Stimulated activated CD4-positive, alpha-beta T cell treated with anti-CD3 and anti-CD28 coated beads, TNF-alpha, amount 100 ng/mL, for 4 hours (primary cell): ENCODE data around the gene KIAA1217.
"Not testable (repeated sequence)": the region's sequence is repeated elsewhere in the genome, so short reads cannot be mapped to it uniquely, and the experiment has no call there.

Experiments used
- DNase-seq, 3 experiments: peaks; one replicate each; pipeline ENCODE4 v3.0.0-alpha.2; 2020; ENCODE audit warnings: low read depth in 3 of 3

KIAA1217 gene

DNA sequence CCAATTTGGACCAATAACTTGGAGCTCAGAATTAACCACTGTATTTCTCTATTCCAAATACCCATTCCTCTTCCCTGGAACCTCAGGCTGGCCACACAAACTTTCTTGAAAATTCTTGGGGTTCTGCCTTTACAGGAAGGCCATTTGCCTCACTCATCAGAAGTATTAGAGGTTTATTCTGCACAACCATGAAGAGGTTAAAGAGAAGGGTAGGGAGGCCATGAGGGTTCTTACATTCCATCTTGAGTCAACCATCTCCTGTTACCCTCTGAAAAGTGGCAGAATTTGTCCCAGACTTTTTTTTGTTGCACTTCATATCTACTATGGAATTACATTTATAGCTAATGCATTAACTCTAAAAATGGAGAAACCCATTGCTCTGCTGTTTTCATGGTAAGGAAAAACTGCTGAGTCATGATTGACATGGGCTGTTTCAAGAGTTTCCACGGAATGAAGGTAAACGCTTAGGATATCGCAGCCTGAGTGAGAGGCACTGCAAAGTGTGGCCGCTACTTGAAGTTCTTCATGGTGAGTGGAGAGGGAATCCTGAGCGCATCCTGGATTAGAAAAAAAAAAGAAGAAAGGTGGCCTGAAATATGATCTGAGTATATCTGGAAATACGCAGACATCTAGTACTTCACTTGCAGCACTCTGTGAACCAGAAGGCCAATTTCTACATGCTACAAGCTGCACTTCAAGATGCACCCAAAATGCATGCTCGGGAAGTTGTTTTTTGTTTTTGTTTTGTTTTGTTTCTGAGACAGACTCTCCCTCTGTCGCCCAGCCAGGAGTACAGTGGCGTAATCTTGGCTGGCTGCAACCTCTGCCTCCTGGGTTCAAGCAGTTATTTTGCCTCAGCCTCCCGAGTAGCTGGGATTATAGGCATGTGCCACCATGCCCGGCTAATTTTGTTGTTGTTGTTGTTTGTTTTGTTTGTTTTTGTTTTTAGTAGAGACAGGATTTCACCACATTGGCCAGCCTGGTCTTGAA is 83.7 kb downstream of the KIAA1217 start:
- no peak for DNase-seq

GRCh38 chr10:24299578-24300260 is 90.8 kb downstream of the KIAA1217 start:
- no peak for DNase-seq

DNA sequence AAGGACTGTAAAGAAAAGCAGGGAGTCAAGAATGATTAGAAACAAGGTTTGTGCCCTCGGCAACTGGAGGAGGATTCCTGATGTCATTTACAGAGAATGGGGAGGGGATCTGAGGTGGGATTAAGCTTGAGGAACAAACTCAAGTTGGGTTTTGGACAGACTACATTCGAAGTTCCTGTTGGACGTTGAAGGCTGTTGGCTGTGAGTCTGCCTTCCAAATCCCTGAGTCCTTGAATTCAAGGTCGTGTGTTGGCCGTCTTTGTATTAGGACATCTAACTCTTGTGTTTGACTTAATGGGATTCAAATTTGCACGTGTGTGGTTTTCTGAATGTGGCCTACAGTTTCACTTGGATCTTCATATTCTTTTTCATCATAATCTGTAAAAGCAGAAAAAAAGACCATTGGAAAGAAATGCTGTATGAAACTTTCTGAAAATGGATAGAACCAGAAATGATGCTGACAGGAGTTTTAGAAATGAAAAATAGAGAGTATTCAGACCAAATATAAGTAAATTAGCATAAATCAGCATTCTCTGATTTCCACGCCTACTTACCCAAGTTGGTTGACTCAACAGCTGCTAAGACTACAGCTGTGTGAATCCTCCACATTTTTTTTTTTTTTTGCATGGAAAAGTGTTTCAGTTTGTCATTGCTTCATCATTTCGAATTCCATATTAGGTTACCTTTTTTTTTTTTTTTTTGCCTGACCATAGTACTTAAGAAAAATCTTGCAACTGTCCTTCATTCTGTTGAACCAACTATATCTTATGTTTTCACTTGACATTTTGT is 94.8 kb downstream of the KIAA1217 start:
- DNase-seq, result no peak

DNA sequence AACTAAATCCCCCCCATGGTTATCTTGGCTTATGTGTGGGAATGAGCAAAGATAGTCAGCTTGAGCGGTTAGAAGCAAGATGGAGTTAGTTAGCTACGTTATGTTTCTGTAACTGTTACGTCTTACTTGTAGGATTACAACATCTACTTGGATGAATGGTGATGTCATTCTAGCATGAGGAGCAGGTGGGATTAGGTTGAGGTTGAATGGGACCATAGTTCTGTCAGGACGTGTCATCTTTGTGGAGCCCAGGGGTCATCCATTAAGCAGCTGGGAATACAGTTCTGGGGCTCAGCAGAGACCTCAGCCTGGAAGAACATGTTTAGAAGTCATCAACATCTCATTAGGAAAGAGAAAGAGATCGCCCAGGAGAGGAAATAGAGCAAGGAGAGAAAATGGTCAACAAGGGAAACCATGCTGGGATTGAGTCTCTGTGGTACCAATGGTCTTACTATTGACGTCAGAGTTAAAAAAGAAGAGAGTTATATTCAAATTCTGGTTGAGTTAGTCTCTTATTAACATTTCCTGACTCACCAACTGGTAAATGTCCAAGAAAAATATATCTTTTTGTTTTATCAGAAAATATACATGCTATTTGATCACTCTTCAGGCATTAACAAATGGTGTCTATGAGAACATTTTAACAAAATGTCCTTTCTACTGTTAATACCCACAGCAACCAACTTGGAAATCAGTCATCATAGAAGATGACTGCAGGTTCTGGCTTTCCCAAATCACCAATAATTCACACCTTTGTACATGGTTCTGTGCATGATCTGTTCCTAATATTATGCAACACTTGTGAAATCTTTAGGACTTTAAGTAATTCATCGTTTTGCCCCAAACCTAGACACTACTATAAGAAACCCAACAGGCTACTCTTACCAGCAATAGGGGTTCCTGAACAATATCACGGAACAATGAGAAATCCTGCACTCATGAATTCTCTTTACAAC is 96.9 kb downstream of the KIAA1217 start:
- DNase-seq, result no peak

DNA sequence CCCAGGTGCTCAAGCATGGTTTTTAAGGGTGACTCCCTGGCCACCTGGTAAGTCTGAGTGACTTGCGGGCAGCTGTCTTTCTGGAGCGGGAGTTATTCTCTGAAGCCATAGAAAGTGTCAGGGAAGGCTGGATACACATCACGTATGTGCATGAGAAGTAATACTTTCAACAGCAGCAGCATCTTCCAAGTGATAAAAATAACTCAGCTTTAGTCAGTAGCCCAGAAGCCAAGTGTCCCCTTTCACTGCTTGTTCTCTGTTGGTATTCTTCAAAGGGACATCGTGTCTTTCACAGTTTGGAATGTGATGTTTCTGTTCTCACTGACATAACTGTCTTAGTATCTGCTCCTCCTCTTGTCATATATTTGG is 97.6 kb downstream of the KIAA1217 start:
- DNase-seq, result no peak

- no peak for DNase-seq
These were observed 98.2 kb downstream of the KIAA1217 start for GRCh38 chr10:24307116-24307515.

DNA sequence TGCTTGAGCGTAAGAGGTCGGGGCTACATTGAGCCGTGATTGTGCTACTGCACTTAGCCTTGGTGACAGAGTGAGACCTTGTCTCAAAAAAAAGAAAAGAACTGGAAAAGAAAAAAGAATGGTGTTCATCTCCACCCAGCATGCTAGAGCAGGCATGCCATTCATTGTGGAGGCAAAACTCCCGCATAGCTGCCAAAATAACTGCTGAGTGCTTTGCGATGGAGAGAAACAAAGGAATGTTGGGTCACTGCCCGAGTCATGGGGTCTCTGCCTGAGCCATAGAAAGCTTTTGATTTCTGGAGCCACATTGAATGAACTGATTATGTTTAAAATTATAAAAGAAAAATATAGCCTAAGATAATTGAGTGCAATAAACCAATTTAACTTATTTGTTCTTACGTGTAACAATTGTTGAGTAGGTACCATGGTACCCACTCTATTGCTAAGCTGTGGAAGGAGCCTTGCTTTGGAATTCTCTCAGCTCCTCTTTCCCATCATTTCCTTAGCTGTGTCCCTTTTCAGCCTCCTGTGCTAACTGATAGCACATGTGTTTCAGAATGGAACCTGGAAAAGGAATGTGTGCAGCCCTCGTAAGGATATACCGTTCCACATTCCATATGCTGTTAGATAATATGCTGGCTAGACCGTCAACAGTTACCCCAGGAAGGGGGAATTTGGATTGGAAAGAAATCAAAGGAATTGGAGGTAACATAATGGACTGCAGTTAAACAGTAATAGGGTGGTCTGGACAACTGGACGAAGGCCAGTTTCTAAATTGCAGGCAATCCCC is 99.0 kb downstream of the KIAA1217 start:
- DNase-seq, result no peak

- no peak for DNase-seq
These were observed 101.2 kb downstream of the KIAA1217 start for GRCh38 chr10:24310104-24310503.

DNA sequence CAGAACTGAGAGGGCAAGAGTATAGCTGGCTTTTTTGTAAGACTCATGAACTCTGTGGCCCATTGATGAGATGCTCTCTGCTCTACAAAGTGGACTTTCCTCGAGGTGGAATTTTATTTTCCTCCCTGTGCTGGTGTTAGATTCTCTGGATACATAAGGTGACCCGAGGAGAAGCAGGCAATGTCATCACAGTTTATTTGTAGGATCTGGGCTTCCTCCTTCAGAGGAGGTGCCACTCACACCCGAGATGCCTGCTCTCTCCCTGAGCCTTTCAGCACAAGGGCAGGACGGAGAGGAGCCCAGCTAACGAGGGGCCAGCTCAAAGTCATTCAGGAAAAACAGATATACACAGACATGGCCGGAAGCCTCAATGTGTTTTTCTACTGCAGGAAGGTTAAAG is 103.0 kb downstream of the KIAA1217 start:
- no peak for DNase-seq

DNA sequence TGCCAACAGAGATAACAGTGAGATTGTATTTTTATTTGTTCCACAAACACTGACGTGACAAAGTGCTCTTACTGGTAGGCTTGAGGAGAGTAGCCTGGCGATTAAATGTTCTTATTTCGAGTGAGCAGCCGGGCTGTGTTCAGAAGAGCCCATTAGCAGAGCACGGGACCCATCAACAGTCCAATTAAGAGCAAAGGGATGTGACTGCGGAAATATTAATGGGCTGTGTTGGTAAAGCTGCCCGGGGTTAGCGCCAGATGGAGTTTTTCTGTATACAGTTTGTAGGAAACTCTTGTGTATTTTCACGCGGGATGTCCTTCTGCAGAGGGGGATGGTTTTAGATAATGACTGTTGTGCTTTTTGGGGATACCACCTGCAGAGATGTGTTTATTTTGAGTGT is 104.3 kb downstream of the KIAA1217 start:
- no peak for DNase-seq

DNA sequence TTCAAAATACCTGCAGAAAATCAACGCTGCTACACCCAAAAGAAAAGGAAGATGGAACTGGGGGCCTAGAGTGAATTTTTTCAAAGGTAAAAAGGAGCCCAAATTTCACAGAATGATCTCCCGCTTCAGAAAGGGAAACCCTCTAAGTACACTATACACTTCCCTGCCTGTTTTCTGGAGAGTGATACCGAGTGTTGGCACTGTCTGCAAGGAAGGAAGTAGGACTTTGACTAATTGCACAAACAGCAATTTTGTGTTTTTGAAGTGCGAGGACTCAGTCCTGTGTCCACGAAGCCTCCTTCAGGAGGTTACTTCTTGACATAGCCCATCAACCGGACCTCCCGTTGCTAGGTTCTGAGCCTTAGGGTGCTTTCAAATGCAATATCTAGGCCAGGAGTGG is 106.3 kb downstream of the KIAA1217 start:
- no peak for DNase-seq

DNA sequence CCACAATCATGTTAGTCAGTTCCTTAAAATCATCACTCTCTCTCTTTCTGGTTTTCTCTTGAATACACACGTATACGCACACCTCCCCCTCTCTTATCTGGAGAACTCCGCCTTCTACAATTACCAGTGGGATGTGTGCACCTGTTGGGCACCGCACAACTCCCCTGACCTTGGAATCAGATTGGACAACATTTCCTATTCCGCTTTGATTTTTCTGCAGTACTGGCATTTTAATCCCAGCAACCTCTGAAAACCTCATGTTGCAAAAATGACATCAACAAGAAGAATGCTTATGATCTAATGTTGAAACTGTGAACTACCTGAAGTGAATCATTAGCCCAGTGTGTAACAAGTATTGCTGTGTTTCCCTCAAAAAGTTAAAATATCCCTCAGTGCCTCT is 109.6 kb downstream of the KIAA1217 start:
- DNase-seq, result no peak

DNA sequence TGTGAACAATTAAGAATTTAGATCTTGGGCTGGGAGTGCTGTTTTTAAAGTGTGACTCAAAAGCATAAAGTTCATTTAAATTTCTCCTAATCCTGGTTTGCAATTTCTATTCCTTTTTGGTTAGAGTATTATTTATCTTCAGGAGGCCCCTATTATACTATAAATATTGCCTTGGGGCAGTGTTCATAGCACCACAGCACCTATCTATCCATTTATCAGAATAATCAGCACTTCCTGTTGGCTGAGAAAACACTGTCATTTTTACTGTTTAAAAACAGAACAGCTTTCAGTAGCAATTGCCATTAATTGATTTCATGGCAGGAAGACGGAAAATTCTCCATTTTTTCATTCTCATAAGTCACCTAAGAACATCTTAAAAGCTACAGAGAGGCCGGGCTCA is 111.4 kb downstream of the KIAA1217 start:
- no peak for DNase-seq

- no peak for DNase-seq
These were observed 115.7 kb downstream of the KIAA1217 start for GRCh38 chr10:24324651-24325050.

- no peak for DNase-seq
These were observed 122.5 kb downstream of the KIAA1217 start for GRCh38 chr10:24331457-24331856.

DNA sequence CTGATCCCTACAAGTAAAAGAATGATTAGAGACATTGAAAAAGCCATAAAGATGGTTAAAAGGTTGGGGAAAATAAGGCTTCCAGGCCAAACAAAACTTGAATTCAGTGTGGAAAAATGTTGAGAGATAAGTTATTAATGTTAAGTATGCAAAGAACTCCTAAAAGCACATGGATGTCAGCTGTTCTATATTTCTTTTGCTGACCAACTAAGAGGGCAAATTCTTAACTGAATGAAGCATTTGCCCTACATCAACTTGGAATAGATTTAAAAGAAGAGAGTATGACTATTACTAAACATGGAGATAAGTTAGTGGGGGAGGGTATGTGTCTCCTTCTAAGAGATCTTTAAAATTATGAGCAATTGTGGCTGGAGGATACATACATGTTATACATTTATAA is 124.8 kb downstream of the KIAA1217 start:
- DNase-seq, result no peak

DNA sequence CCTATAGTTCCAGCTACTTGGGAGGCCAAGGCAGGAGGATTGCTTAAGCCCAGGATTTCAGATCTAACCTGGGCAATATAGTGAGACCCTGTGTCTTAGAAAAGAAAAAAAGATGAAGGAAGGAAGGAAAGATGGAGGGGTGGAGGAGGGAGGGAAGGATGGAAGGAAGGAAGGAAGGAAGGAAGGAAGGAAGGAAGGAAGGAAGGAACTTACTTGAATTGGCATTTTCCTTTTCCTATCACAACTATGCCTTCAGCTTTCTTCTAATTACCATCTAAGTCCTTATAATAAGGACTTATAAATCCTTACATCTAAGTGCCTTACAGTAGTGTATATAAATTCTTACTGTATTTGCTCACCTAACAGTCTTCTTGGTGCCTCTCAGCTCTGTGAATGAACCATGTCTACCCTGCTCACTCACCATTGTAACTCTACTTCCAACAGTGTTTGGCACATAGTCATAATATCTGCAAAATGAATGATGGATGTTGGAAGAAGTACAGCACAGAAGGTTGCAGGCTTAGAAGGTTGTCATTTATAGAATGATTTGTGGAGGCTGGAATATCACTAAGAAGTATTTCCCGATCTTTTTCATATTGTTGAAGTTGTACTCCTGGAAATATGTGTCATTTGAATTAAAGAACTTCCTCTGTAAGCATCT is 125.5 kb downstream of the KIAA1217 start:
- DNase-seq, result no peak

GRCh38 chr10:24337723-24338122 is 128.8 kb downstream of the KIAA1217 start:
- not testable (repeated sequence) for DNase-seq

DNA sequence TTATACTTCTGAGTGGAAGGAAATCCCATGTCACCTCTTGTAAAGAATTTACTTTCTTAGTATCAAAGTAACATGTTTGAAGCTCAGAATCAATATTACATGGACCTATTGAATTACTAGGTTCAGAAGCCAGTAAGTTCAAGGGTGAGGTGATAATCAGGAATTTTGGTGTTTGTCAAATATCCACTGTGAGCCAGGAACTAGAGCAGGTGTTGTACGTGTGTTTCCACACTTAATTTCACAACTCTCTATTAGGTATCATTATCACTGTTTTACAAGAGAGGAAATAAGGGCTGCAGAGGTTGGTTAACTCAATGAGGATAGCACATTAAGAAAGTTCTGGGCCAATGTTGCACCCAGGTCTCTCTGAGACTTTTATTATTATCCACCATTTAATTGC is 130.4 kb downstream of the KIAA1217 start:
- DNase-seq, result no peak

DNA sequence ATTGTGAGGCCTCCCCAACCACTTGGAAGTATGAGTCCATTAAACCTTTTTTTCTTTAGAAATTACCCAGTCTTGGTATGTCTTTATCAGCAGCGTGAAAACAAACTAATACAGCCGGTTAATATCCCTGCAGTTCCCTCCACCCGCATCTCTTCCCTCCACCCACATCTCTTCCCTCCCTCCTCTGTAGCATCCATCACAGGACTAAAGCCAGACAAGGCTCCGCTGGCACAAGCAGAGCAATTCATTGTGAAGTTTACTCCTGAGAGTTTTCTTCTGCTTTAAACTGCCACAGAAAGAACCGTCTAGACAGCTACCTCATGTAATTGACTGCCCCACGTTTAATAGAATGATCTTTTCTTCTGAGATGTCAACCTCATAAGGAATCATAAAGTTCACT is 131.5 kb downstream of the KIAA1217 start:
- no peak for DNase-seq
